H7 (cell line): ENCODE measurements around the gene PDGFC. TPM values are rescaled to one million over a fixed set of nuclear protein-coding genes. Genes with fewer than 3 reads are reported as not detected.

Source experiments
- DNase-seq: peaks from one replicate; pipeline ENCODE4 v3.0.0; 2012
- H3K27me3 ChIP-seq: 2 replicates; pipeline ENCODE4 v1.6.0; 2011; ENCODE audit warnings: mild to moderate bottlenecking, low read length; ENCODE audit not compliant: control insufficient read depth, insufficient read depth
- H3K36me3 ChIP-seq: replicated peaks from 2 replicates; pipeline ENCODE4 v1.5.1; 2011; ENCODE audit warnings: low read length; ENCODE audit not compliant: control insufficient read depth, insufficient read depth
- H3K4me3 ChIP-seq: 2 replicates; pipeline ENCODE4 v1.5.1; 2011; ENCODE audit warnings: low read depth, mild to moderate bottlenecking, control low read depth, low read length, moderate library complexity; ENCODE audit not compliant: insufficient read depth
- total RNA-seq: library from RNA; depleted of rRNA; stranded (reverse); fragments of >200 nt; shearing (Covaris generic); gene quantifications from 2 replicates; pipeline ENCODE4 v1.2.3, GENCODE V29; 2014

PDGFC gene
- total RNA-seq, 1 experiment from 2014 or later, result 6.5 TPM

DNA sequence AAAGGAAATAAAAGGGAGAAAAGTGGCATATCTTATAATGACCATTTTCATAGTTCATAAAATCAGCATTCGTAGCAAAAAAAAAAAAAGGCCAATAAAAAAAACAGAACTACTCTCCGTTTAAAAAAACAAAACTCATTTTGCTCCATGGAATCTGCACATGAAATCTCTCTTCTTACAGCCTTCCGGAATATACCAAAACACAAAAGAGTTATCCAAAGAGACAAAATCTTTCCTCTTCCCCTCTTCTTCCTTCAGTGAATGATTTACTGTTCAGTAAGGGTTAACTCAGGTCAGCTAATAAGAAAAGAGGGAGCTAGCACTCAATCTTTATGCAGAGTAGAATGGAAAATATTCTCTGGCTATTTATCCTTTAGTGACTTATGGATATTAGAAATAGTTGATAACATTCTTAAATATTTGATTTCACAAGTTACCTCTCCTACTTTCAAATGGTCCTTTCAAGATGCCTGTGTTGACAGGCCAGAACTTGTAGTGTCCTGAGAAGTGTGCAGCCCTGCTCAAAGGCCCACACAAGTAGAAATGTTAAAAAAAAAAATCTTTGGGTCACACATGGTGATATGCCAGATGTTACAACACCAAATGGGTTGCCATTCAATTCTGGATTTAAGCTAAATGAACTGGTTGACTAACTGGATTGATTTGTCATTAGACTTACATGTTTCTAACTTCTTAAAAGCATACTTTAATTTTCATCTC is 42.1 kb downstream of the PDGFC start:
- Histone ChIP-seq H3K4me3 (no peak overlapping the region), H3K27me3 (no peaks in the 10 kb centered on the region), H3K36me3 (no peaks in the 10 kb centered on the region)
- no peak for DNase-seq

DNA sequence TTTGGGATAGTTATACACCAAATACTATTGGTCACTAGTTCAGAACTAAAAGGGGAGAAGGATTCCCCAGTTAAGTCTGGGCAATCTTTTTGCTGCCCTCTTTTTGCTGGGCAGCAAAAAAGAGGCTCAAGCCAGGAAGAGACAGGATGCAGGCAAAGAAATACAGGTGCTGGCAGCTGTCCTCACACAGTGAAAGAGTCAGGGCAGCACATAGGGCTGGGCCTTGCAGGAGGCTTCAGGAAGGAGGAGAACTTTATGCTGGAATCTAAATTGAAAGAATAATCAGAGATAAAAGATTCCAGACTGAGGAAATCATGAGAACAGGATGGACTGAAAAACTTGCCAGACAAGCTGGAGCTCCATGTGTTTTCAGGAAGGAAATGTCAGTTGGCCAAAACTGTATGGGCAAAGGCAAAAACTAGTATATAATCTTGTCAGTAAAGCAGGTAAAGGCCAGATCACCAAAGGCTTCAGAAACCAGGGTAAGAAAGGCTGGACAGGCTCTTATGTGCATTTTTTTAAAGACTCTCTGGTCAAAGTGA is 46.8 kb downstream of the PDGFC start:
- no peak for DNase-seq
- H3K36me3 ChIP-seq, result no peaks in the 10 kb centered on the region
- H3K4me3 ChIP-seq, result no peak overlapping the region
- H3K27me3 ChIP-seq, result no peaks in the 10 kb centered on the region

DNA sequence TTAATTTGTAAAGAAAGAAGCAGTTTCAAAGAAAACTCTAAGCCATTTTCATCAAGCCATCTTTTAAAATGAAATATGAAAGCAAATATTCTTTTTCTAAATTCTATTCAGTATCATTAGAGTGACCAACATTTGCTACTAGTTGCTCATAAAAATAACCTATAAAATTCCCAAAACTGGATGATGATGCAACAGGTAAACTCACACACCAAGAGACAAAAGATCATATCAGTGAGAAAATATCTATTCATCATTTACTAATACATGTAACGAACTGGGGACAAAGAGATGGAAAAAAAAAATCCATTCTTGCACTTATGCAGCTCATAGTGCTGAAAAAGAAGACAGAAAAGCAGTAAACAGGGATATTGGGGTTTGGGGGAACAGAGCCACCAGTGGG is 48.1 kb downstream of the PDGFC start:
- no peak for DNase-seq
- no peak overlapping the region for H3K4me3 ChIP-seq
- H3K27me3 ChIP-seq, result no peaks in the 10 kb centered on the region
- H3K36me3 ChIP-seq, result no peaks in the 10 kb centered on the region

DNA sequence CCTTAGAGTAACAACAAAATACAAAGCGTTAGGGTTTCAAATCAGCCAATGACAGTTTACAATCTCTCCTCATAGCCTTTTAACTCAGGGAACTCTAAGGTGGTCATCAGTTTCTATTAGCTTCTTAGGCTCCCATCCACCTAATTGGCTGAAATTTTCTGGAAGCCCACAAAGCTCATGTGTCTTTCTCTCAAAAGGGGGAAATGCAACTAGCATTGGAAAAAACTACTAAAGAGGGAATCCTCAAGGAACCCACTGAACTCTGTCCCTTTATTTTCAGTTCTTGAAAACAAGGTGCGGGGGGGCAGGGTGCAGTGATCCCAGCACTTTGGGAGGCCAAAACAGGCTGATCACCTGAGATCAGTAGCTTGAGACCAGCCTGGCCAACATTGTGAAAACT is 56.4 kb downstream of the PDGFC start:
- Histone ChIP-seq H3K4me3 (no peak overlapping the region), H3K27me3 (no peaks in the 10 kb centered on the region)

DNA sequence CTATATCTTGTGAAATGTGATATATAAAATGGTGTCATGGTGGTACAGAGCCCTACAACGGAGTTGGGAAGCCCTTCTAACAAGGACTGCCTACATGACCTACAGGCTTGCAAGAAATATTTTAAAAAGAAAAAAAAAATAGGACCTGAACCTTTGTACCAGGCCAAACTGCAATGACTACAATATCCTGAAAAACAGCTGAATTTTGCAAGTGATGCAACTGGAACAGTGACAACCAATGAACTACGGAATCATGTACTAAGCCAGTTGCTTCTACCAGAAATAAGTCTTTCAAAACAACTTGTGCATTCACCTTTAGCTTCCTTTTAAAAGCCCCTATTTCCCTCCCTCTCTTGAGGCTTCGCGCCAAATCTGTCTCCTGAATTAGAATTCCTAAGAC is 58.4 kb downstream of the PDGFC start:
- no peaks in the 10 kb centered on the region for H3K36me3 ChIP-seq
- no peaks in the 10 kb centered on the region for H3K27me3 ChIP-seq
- no peak for DNase-seq
- H3K4me3 ChIP-seq, result no peak overlapping the region

More for the DNA sequence above, 56.4 kb downstream of the PDGFC start:
- DNase-seq, result no peak
- H3K36me3 ChIP-seq, result no peaks in the 10 kb centered on the region

DNA sequence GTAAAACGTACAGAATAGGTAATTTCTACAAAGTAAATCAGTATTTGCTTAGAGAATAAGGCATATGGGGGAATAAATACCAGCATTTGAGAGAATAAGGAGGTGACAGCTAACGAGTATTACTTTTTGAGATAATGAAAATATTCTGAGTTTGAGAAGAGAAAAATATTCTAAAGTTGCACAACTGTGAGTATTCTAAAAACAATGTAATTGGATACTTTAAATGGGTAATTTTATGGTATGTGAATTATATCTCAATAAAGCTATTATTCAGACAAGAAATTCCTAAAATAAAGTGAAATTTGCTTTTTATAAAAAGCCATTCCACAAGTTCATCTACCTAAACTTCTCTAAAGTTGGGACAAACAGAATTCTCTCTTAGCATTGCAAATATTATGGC is 62.6 kb downstream of the PDGFC start:
- Histone ChIP-seq H3K27me3 (no peaks in the 10 kb centered on the region), H3K4me3 (no peak overlapping the region), H3K36me3 (no peaks in the 10 kb centered on the region)
- no peak for DNase-seq

DNA sequence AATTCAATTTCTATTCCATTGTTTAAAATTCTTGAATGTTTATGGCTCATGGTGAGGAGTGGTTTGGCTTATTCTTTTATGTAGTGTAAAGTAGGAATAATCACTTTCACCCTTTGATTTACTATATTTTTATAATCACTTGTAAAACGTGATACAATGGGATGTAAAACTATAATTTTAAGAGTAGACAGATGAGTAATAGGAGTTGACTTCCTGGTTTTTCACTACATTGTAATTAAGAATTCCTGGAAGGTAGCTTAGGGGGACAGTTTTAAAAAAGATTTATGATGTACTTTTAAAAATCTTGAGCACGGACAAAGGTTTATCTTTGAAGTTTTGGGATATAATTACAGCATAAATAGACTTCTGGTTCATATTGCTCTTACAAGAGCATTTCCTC is 65.3 kb downstream of the PDGFC start:
- DNase-seq, result no peak
- no peaks in the 10 kb centered on the region for H3K36me3 ChIP-seq
- H3K27me3 ChIP-seq, result no peaks in the 10 kb centered on the region

DNA sequence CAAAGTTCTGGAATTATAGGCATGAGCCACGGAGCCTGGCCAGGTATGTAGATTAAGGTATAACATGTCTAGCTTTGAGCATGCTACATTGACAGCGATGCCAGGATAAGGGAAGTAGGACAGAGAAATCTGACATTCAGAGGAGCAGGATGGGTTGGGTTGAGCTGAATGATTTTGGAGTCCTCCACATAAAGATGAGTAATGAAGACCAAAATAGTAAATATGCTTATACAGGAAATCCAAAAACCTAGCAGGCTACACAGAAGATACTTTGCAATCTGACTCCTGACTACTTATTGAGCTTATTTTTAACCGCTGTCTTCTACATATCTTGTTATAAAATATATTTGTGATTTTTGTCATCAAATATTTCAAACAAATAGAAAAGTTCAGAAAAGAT is 69.7 kb downstream of the PDGFC start:
- DNase-seq, result no peak
- Histone ChIP-seq H3K4me3 (no peak overlapping the region), H3K36me3 (no peaks in the 10 kb centered on the region)

More for the DNA sequence above, 65.3 kb downstream of the PDGFC start:
- no peak overlapping the region for H3K4me3 ChIP-seq

DNA sequence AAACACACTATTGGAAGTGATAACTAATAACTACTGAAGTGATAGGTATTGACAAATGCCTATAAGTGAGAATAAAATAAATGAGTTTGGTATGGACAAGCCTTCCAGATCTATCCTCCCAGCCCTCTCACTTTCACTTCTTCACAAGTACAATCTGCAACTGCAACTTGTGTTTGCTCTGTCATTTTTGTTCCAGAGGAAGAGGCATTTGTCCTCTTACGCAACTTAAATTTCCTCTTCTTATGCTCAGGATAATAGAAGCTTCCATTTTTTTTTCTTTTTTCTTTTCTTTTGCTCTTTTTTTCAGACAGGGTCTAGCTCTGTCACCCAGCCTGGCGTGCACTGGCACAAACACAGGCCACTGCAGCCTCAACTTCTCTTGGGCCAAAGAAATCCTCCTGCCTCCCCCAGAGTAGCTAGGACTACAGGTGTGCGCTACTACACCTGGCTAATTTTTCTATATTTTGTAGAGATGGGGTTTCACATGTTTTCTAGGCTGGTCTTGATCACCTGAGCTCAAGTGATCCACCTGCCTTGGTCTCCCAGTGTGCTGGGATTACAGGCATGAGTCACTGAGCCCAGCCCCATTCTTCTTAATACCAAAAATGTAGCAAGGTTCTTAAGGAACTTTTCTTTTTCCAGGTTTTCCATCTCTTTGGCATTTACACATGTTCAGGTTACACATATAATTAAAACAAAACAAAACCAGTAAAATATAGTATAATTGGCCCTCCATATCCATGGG is 73.1 kb downstream of the PDGFC start:
- DNase-seq, result no peak
- Histone ChIP-seq H3K36me3 (no peaks in the 10 kb centered on the region), H3K4me3 (no peak overlapping the region), H3K27me3 (no peaks in the 10 kb centered on the region)

More for the DNA sequence above, 69.7 kb downstream of the PDGFC start:
- H3K27me3 ChIP-seq, result no peaks in the 10 kb centered on the region

DNA sequence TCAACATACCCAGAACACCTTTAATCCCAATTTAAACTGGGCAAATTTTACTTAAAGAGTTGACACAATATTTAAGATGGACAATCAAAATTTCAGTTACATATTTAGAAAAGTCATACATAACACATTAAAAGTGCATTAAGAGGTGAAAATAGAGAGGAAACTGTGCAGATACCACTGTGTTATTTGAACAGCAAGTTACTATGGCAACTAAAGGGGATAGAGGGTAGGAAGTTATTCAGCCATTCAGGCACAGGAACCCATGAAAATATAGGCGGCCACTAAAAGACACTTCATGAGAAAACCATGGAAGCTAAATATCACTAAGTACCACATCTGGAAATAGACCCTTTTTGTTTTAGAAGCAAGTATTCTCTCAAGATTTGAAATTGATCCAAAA is 75.1 kb downstream of the PDGFC start:
- H3K36me3 ChIP-seq, result no peaks in the 10 kb centered on the region
- H3K4me3 ChIP-seq, result no peak overlapping the region
- no peak for DNase-seq
- no peaks in the 10 kb centered on the region for H3K27me3 ChIP-seq

DNA sequence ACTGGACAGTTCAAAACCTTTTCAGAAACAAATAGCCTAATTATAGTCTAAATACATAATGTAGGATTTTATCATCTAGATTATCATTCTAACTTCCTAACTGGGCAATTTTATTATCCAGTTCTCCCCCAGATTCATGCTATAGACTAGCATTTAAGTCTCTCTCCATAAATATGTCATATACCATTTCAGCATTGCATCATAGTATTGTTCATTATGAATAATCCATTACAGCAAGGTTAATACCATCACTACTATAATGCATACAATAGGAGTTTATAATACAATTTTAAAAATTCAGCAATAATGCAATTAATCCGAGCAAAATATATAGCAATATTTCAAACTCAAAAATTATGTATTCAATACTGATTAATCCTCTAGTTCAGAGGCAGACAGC is 77.4 kb downstream of the PDGFC start:
- DNase-seq, result no peak
- Histone ChIP-seq H3K4me3 (no peak overlapping the region), H3K36me3 (no peaks in the 10 kb centered on the region), H3K27me3 (no peaks in the 10 kb centered on the region)

DNA sequence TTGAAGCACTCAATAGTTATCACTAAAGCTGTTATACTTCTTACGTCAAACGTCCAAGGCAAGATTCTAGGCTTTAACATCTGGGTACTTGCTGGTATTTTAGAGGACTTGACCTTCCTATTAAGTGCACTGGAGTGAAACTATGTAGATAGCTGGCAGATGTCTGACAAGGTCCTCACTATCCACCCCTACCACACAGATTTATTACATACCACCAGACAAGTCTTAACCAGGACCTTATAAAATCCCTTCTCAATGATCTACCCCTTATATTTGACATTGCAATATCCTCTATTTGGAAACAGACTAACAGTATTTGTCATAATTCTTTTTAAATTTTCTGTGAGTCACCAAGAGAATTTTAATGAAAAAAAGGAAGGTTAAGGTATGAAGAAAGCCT is 78.8 kb downstream of the PDGFC start:
- Histone ChIP-seq H3K36me3 (no peaks in the 10 kb centered on the region), H3K4me3 (no peak overlapping the region), H3K27me3 (no peaks in the 10 kb centered on the region)
- no peak for DNase-seq

DNA sequence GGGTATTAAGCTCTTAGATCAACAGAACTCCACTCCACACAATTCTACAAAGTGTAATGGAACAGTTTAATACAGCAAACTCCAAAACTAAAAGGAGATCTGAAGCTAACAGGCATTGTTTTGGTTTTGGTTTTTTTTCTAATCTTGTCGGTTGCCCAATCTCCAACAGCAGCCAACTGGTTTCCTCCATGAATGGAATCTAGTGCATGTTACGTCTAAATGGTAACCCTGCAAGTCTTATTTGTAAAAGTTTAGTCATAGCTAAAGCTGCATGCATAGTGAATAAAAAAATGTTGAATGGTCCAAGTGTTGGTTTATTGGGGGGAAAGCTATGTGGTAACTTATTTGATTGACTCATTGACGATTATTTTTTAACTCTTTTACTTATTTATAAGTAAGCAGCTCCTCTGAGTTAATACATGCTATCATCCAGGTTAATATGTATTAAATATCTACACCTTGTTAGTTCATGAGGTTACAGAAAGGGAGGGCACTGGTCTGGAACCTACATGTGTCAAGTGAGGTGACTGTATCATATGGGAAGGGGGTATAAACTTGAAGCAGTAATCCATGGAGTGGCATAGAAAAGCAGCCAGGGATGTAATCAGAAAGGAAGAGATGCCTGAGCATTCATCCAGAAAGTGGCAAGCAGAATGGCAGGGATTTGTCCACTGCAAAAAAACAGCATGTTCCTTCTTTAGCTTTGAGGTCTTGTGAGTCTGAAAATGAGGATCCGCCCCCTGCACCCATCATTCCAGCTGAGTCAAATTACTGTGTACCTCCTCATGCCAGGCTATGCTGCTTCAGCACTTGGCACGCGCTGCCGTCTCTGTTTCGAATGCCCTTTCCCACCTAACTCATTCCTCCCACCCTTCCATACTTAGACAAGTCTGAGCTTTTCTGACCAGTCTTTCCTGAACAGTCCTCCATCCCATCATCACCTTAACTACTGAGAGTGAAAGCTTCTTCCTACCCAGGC is 81.7 kb downstream of the PDGFC start:
- no peaks in the 10 kb centered on the region for H3K27me3 ChIP-seq
- no peaks in the 10 kb centered on the region for H3K36me3 ChIP-seq
- no peak overlapping the region for H3K4me3 ChIP-seq
- DNase-seq, result no peak

DNA sequence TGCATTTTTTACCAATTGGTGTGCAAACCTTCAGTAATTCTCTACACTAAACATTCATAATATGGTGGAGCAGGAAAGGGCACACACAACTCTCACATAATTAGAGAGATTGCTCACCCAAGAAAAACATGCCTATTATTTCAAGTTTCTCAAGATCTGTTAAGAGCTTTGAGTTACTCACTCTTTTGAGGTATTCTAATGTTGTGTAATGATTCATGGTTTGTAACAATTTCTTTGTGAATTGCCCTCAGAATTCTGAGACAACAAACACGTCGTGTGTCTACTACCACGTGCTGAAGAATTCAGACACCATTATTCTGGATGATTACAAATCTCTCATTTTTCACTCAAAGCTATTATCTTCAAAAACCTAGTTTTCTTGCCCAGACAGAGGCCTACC is 82.8 kb downstream of the PDGFC start:
- Histone ChIP-seq H3K4me3 (no peak overlapping the region), H3K27me3 (no peaks in the 10 kb centered on the region), H3K36me3 (no peaks in the 10 kb centered on the region)
- no peak for DNase-seq
